ENCODE measurements around the gene HOPX.
"Not testable (repeated sequence)": the region's sequence is repeated elsewhere in the genome, so short reads cannot be mapped to it uniquely, and the experiment has no call there.

HOPX gene

DNA sequence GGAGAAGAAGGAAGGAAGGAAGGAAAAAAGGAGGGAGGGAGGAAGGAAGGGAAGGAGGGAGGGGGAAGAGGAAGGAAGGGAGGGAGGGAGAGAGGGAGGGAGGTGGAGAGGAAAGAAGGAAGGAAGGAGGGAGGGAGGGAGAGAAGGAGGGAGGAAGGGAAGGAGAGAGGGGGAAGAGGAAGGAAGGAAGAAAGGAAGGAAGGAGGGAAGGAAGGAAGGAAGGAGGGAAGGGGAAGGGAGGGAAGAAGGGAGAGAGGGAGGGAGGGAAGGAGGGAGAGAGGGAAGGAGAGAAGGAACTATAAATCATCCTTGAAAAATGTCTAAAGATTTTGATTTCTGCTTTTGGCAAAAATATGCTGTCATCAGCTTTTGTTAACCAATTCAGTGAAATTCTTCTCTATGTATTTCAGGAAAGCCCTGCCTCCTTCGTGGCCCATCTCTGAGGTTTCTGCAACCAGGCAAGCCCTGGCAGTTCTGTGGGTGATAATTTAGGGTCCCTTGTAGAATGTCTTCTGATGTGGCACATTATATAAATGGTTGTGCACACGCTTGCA, 7.1 kb upstream of the HOPX start:
- DNase-seq (ENCODE audit: low read depth in 2 of 2), result no peak

DNA sequence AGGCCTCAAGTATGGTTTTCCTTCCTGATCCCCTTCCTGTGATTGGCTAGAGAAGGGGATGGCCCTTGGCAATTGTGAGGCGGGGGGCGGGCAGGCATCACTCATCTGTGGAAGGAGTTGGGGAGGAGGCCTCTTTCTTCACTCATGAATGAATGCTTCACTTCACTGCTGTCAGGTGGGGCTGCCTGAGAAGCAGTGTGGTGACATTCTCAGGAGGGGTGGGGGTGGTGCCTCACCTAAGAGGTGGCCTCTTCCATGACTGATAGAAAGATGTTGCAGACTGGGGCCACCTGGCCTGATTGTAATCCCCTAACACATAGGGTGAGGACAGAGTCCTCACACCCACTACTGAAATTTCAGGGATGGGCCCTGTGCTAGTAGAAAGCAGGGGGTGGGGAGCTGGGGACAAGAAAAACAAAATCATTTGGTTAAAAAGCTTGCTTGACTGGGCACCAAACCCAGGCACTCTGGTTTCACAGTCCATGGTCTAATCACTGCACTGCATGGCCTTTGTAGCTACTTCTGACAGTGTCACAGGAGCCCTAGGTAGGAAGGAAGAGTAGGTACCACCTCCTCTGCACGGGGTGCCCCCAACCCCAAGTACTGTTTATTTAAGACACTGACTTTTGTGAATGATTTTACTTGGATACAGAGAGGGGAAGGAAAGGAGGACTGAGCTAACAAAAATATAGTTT, 5.6 kb upstream of the HOPX start:
- no peak for DNase-seq (ENCODE audit: low read depth in 2 of 2)

DNA sequence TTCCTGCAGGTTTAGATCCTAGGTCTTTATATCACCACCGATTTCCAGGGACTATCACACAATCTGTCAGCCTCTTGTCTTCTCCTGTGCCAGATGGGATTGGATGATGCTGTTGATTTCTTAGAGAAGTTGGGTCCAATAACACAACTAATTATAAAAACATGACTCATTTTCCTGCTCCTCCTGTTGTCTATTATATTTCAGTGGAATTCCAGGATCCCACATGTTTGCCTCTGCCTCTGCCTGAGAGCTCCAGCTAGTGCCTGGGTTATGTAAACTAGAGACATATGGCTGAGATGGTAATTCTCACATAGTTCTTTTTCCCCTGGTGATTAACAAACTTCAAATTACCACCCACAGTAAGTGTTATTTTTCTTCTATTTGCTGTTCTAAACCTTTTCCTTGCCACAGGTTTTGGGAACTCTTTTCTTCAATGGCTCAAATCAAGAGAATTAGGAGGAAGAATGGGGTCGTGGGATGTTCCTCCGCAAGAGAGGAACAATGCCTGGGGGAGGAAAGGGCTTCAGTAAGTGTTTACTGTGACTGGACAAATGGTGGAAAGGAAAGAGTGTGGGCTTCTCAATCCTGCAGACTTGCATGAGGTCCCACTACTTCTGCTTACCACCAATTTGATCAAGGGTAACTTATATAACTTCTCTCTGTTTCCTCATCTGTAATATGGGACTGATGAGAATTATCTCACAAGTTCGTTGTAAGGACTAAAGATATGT, 3.4 kb upstream of the HOPX start:
- DNase-seq (ENCODE audit: low read depth in 2 of 2), result no peak

DNA sequence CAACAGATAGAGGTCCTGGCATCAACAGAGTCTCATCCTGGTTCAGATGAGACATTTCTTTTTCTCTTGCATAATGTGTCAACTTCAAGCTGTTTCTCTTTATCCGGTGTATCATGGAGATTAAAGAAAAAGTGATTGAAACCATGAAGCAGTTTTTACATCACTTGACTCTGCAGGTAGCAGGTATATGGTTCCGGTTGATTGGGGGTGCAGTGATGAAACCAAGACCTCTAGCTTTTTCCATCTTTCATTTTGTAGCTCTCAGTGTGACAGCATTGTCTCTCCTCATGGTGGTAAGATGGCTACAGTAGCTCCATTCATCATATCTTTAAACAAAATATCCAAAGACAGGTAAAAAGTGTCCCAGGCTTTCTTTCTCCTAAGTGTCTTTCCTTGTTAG, 2.4 kb upstream of the HOPX start:
- DNase-seq (ENCODE audit: low read depth in 2 of 2), result no peak

DNA sequence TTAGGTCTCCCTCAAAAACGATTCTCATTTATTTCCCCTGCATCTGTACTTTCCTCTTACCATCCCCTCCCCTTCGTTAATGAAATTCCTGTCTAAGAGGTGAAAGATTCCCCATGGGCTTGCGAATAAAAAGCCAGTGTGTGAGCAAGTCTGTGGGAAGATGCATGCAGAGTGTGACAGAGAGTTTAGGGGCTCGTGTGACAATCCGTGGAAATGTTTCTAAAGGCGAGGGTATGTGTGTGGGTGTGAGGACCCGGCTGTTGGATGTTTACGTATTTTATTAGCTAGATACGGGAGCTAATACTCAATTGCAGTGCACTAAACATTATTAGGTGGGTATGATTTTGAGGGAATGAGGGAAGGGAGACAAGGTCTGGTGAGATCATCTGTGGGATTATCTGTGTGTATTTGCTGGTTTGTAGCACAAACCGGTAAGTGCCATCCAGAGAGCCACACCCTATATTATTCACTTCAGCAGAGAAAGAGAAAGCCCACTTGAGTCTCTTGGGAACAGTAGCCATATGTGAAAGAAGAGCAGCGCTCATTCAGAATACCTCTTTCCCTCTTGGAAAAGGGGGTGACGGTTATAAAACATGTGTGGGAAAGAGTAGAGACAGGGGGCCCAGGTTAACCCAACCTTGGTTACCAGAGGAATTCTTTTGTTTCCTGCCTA, 893 bp upstream of the HOPX start:
- DNase-seq (ENCODE audit: low read depth in 2 of 2), result no peak

DNA sequence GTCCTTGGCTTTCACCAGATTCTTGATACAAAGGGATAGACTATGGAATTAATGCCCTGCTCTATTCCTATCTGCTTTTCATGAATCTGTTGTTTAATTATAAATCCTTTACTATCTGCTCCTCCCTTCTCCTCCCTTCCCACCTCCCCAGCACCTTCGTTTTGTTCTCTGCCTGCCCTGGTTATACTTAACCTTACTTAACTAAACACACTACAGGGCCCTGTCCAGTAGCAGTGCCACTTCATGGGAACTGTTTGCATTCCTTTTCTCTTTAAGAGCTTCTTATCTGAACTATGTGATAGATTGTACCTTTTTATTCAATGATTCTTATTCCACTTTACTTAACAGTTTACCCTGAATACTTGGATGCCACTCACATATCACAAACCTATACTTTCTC, 830 bp downstream of the HOPX start:
- no peak for DNase-seq (ENCODE audit: low read depth in 2 of 2)

DNA sequence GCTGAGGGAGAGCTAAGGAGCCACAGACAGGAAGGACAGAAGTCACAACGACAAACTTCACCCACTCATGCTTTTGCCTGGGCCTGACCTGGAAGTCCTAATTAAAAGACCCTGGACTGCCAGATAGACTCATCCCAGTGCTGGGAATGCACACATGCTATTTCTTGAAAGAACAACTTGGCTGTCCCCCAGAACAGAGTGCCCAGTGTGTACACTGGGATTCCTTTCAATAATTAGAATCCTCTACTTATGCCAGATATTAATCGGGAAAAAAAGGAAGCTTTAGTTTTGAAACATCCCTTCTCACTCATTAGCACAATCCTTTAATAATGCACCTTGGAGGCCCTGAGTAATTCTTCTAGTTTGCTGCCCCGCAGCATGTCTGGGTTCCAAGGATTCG, 3.4 kb downstream of the HOPX start:
- DNase-seq (ENCODE audit: low read depth in 2 of 2), result no peak

DNA sequence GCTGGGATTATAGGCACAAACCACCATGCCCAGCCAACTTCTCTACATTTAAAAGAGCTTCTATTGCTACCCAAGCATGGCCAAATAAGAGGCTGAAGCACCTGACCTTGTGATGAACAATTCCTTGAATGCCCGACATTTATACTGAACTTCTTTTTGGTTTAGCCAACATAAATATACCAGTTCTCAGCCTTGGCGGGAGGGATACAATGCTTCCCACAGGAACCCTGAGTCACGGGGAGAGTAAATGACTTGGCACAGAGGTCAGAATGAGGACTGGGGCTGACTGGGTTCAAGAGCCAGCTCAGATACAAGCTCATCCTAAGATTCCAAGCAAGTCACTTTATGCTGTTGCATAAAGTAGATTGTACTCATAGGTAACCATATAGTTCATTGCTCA, 6.1 kb downstream of the HOPX start:
- no peak for DNase-seq (ENCODE audit: low read depth in 2 of 2)

DNA sequence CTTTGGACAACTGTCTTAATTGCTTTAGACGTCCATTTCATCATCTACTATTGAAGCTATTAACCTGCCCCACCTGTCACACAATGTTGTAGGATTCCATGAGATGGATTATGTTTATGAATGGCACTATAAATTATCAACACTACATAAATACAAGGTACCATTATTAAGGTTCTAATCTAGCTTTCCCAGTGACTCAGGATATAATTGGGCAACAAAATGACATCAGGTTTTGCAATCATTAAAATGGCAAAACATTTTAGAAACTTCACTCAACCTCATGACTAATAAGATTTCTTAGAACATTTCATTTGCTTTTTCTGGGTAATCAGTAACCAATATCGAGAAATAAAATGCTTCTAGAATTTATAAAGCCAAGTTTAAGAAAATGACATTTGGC, 9.2 kb downstream of the HOPX start:
- no peak for DNase-seq (ENCODE audit: low read depth in 2 of 2)

DNA sequence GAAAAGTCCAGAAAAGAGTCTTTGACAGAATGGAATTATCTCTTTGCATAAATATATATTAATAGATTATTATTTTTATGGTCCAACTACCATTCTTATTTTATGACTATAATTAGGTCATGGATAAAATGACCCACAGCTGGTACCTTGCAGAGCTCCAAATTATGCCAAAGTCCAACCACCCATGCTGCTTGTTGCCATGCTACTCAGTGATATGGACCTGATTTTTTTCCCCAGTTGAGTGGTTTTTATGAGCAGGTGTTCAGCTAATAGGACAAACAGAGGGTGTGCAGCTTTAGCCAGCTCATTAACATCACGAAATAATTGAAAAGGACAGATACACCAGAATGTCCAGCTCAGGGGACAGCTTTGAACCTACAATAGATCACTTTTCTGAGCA, 9.7 kb downstream of the HOPX start:
- DNase-seq (ENCODE audit: low read depth in 2 of 2), result no peak

DNA sequence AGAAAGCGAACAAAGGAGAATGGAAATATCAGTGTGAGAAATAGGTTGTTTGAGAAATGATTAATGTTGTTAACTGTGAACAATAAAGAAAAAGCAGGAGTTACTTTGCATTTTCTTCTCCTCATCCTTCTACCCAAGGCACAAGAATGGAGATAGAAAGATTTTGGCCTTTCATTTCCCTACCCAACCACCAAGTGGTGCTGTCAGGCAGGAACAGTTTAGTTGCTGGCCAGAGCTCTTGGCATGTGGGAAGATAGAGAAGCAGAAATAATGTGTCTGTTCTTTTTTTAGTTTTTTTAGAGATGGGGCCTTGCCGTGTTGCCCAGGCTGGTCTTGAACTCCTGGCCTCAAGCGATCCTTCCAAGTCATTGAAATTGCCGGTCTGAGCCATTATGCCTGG, 12.8 kb downstream of the HOPX start:
- no peak for DNase-seq (ENCODE audit: low read depth in 2 of 2)

DNA sequence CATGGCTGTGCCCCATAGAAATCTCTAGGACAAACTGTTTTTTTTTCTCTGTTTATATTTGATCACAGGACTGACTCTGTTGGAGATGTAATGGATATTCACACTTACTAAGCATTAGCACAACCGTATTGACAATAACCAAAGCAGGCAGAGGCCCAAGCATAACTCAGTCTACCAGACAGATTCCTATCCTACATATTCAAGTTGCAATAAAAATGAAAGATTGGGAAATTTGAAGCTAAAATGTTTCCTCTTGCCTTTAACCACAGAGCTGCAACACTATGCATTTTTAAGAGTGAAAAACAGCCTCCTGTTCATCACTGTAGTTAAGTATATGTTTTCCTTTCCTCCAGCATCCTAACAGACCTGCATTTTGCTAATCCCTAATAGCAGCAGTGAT, 13.7 kb downstream of the HOPX start:
- not testable (repeated sequence) for DNase-seq (ENCODE audit: low read depth in 2 of 2)

DNA sequence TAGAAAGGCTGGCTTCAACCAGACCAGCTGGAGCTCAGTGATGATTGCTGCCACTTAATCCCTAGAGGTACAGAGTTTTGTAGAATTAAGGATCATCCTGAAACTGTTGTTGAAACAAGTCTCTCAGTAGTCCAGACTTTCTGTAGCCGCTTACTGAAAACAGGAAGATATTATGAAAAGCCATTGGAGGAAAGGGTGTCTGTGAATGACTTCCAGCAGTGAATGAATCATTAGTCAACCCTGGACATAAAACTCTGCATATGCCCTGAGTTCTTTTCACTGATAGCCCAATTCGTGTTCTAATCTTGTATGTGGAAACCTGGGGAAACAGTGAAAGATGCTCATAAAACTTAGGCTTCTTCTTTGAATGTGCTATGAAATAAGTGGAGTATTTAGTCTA, 14.8 kb downstream of the HOPX start:
- DNase-seq (ENCODE audit: low read depth in 2 of 2), result no peak

DNA sequence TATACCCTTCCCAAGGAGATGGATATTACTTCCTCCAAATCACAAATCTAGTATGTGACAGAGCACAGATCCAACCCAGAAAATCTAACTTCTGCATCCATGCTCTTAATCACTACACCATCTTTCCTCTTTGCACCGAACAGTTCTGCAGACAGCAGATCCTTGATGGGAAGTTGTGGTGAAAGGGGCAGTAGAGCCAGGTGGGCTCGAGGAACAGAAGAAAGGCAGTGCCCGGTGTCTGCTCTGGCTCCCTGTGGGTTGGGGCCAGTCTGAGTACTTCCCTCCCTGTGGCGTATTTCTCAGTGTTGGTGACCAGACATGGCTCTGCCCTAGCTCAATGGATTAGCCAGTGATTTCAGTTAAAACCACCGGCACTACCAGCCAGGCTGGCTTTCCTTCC, 15.3 kb downstream of the HOPX start:
- no peak for DNase-seq (ENCODE audit: low read depth in 2 of 2)

DNA sequence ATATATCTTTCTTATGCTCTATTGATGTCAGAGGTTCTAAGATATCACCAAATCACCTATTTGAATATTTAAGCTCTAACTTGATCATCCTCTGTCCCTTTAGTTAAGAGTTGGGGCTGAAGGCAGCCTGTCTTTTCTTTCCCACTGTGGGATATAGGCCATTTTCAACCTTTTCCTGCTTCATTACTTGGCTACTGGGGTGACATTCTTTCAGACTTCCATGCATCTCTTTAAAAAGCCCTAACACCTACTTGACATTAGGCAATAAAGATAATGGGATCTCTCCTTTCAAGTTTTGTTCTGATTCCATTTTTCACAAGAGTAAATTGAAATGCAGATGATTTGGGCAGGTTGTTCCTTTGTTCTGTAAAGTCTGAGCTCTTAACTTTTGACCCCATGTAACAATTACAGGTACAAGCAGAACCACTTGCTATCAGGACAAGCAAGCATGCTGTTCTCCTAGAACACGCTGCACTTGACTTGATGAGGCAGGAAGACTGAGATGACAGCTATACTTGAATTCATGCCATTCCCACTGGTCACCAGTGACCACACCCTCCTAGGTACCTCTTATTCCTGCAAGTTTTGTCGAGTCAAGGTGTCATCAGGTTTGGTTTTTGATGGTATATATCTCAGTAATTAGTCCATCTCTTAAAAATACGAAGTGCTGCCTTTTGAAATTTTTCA, 18.2 kb downstream of the HOPX start:
- DNase-seq (ENCODE audit: low read depth in 2 of 2), result no peak

DNA sequence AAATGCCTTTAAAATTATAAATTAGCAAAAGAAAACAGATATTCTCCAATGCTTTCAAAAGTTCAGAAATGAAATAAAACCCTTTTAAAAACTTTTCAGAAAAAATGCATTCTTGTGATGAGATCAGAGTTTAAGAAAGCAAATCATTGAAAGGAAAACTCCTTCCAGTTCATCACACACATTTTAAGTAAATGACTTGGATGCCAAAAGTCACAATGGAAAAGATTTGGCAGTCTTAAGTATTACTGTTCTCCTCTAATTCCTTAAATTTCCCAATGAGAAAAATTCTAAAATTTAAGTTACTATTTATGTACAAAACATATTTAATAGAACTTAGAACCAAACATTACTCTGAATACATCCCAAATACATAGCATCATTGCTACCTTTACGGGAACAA, 21.1 kb downstream of the HOPX start:
- no peak for DNase-seq (ENCODE audit: low read depth in 2 of 2)

DNA sequence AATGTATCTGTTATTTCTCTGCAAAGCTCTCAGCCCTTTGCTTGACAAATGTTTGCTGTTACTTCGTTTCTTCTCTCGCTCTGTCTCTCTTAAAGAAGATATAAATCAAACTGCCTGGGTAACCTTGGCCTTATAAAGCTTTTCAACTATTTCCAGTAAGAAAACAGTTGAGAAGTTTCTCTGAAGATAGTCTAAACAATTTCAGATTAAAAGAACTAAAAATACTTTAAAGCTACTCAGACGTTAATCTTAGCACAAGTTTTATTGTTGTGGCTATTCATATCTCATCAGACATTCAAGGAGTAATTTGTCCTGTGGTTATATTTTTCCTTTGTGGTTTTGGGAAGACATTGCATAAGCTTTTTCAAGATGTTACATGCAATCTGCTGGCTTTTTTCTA, 22.6 kb downstream of the HOPX start:
- DNase-seq (ENCODE audit: low read depth in 2 of 2), result no peak

DNA sequence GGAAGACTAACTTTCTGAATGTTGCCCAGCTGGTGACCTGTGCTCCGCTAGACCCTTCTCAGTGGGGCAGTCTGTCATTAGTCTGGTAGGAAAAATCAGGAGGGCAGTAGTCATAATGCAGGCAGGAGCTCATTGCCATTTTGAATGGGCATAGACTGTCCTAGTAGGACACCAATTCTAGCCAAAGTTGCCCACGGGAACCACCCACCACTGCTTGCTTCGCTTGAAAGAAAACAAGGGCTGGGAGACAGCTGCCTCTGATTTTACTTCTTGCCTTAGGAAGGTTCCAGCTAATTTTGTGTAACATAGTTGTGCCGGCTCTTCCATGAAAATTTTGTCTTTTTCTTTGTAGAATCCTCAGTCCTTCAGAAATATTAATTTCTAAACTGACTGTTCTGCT, 23.3 kb downstream of the HOPX start:
- no peak for DNase-seq (ENCODE audit: low read depth in 2 of 2)

DNA sequence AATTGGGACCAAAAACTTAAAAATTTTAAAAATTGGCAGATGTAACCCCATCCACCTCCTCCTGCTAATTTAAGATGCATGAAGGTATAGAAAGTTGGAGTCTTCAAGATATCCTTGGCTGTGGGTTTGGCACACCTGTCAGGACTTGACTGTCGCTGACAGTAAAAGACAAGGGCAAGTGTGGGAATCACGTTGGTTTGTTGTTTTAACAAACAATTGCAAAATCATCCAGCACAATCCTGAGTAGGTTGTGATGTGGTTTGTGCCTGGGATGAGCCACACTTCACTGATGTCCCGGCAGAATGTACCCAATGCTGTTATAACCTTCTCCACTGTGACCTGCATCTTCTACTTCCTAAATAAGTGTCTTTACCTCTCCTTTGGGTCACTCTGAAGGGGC, 24.0 kb downstream of the HOPX start:
- no peak for DNase-seq (ENCODE audit: low read depth in 2 of 2)

DNA sequence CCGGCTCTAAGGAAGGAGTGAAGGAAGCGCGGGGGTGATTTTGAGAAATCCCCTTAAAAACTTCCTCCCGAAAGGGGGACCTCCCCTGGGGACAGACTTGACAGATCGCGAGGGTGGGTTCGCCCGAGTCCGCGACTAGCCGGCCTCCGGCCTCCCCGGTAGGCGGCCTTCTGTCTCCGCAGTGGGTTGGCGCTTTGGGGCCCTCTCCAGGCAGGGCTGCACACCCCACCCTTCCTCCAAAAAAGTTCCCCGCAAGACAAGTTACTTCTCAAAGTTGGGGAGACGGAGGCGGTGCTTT, 24.8 kb downstream of the HOPX start:
- DNase-seq (ENCODE audit: low read depth in 2 of 2), result peak in 1 of 2 donors; percentile 55

DNA sequence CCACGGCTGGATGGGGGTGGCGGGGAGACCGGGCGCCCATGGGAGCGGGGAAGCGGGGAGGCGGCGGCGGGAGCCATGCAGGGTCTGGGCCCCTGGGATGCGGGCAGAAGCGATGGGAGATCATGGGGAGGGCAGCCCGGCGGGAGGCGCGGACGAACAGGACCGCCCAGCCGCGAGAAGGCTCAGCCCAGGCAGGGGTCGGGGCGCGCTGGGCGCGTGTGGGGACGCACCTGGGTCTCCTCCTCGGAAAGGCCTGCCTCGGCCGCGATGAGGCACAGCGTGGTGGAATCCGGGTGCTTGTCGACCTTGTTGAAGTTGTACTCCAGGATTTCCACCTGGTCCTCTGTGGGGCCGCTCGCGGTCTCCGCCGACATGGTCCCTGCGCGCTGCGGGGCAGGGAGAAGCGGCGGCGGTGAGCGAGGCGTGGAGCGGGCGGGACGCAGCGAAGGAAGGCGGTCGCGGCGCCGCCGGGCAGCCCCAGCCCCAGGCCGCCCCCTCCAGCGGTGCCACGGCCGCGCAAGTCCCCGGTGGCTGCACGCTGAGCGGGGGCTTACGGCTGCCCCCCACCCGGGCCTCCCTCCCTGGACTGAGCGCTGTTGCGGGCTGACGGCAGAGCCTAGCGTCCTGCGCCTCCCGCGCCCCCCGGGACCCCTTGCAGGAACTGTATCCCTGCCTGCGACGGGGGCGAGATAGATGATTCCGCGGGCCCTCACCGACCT, 25.3 kb downstream of the HOPX start:
- DNase-seq (ENCODE audit: low read depth in 2 of 2), result no peak

DNA sequence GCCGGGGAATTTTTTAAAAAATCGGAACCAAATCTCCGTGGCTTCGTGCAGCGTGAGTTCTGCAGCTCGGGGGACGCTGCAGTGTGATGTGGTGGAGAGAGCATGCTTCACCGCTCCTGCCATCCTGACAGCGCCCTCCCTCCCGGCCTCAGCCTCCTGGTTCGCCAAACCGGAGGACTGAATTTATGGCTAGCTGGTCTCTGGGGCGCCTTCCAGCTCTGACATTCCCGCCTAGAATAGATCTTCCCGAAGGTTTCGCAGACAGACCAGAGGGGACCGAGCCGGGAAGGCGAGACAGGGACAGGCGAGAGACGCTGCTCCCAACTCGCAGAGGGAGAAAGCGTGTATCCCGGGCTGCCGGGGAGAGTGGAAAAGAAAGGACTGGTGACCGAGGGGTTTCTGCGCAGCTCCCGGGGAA, 25.9 kb downstream of the HOPX start:
- no peak for DNase-seq (ENCODE audit: low read depth in 2 of 2)

Measured in stimulated activated CD8-positive, alpha-beta memory T cell treated with anti-CD3 and anti-CD28 coated beads, Interleukin-7, amount 100 ng/mL, for 4 hours (primary cell).